Effector memory CD8-positive, alpha-beta T cell (primary cell): ENCODE measurements around the gene DNAH1.

Experiments used
- ATAC-seq: fragments of 150-1000 bp; cut with Tn5 transposase; replicated peaks from 2 replicates; pipeline ENCODE4 v1.10.0; 2021; ENCODE audit warnings: mild to moderate bottlenecking, moderate library complexity
- DNase-seq, 3 experiments: peaks; one replicate each; pipeline ENCODE4 v3.0.0; 2021
- H3K27ac Mint-ChIP-seq, 2 donors: one replicate each; pipeline ENCODE4 v1.8.0; 2022; ENCODE audit warnings: mild to moderate bottlenecking in 2 of 2, mixed read lengths in 2 of 2, moderate library complexity in 2 of 2
- H3K27me3 Mint-ChIP-seq, 2 donors: one replicate each; pipeline ENCODE4 v1.8.0; 2022; ENCODE audit warnings: mixed read lengths in 2 of 2
- H3K36me3 Mint-ChIP-seq: one replicate; pipeline ENCODE4 v1.8.0; 2022; ENCODE audit warnings: mild to moderate bottlenecking, moderate library complexity, mixed read lengths; ENCODE audit not compliant: insufficient read depth
- H3K4me1 Mint-ChIP-seq, 2 donors: one replicate each; pipeline ENCODE4 v1.8.0; 2022; ENCODE audit warnings: low read depth in 2 of 2, mixed read lengths in 2 of 2
- H3K4me3 Mint-ChIP-seq, 2 donors: one replicate each; pipeline ENCODE4 v1.8.0; 2022; ENCODE audit warnings: mild to moderate bottlenecking in 2 of 2, mixed read lengths in 2 of 2, moderate library complexity in 2 of 2
- H3K9me3 Mint-ChIP-seq, 2 donors: one replicate each; pipeline ENCODE4 v1.8.0; 2022; ENCODE audit warnings: mixed read lengths in 2 of 2

The DNAH1 gene

DNA sequence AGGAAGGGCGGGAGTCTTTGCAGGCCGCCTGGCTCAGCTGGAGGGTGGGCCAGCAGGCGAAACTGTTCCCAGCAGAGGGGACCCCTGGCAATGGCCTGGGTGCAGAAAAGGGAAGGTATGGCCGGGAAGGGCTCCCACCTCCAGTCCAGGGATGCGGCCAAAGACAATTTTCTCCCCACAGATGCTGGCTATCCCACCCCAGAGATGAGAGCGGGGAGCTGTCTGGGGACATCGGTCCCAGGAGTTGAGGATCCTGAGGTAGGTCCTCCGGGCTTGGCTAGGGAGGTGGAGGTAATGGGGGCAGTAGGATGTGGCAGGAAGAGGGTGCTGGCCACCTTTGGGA lies 127.1 kb downstream of the DNAH1 start:
- peaks cover 0 to 7% of the 10 kb centered on the region in 2 donors for H3K27me3 Mint-ChIP-seq
- ATAC-seq, result no peak
- H3K4me3 Mint-ChIP-seq, result no peak overlapping the region

DNA sequence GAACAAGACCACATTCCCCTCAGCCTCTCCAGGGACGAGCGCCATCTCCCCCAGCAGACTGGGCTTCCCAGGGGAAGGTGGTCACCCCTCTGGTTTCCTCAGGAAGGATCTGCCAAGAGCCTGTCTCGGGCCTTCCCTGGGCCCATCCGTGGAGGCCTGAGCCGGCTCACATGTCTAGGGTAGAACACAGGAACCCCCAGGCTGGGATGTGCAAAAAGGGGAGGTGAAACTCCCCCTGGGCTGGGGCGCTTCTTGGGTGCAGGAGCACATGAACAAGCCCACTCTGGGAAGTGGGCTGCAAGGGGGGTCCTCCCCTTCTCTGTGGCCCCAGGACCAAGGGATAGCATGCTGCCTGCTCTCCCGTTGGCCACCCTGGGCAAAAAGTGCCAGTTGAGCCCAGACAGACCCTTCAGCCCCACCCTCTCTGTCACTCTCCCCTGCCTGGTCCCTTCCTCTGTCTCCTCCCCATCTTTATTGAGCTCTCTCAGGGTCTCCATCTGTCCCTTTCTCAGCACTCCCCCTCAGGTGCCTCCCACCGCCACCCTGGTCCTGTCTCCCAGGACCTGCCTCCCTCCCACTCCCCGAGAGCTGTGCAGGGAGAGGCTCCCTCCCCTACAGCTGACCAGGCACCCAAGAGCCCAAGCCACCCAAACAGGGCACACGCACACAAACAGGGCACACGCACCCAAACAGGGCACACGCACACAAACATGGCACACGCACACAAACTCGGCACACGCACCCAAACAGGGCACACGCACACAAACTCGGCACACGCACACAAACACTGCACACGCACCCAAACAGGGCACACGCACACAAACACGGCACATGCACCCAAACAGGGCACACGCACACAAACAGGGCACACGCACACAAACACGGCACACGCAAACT lies 127.9 kb downstream of the DNAH1 start:
- no peaks in the 10 kb centered on the region for H3K9me3 Mint-ChIP-seq
- peaks cover 0 to 7% of the 10 kb centered on the region in 2 donors for H3K27me3 Mint-ChIP-seq
- no peaks in the 10 kb centered on the region for H3K36me3 Mint-ChIP-seq
- ATAC-seq, result no peak
- H3K27ac Mint-ChIP-seq, result no peak overlapping the region
- no peak for DNase-seq
- H3K4me3 Mint-ChIP-seq, result no peak overlapping the region
- peaks cover 8 to 14% of the 10 kb centered on the region in 2 donors for H3K4me1 Mint-ChIP-seq

More for the DNA sequence above, 127.1 kb downstream of the DNAH1 start:
- H3K4me1 Mint-ChIP-seq, result peaks cover 8 to 11% of the 10 kb centered on the region in 2 donors
- DNase-seq, result no peak
- no peaks in the 10 kb centered on the region for H3K36me3 Mint-ChIP-seq
- H3K9me3 Mint-ChIP-seq, result no peaks in the 10 kb centered on the region
- H3K27ac Mint-ChIP-seq, result no peak overlapping the region

GRCh38 chr3:52444860-52445793 lies 129.0 kb downstream of the DNAH1 start, which contains the start of gene SEMA3G:
TSS of gene SEMA3G (minus strand) at chr3:52445103. CDS start at chr3:52445027, 76 bp downstream.
- H3K36me3 Mint-ChIP-seq, result no peaks in the 10 kb centered on the region
- ATAC-seq, result peak; percentile 96
- peaks cover 0 to 7% of the 10 kb centered on the region in 2 donors for H3K27me3 Mint-ChIP-seq
- H3K4me1 Mint-ChIP-seq, result peaks cover 8 to 14% of the 10 kb centered on the region in 2 donors
- H3K27ac Mint-ChIP-seq, result peak within 1 kb of the TSS; percentile 35 to 38
- no peaks in the 10 kb centered on the region for H3K9me3 Mint-ChIP-seq
- peak; percentile 69 to 72 (median 69) for DNase-seq
- no peak within 1 kb of the TSS for H3K4me3 Mint-ChIP-seq

GRCh38 chr3:52446042-52446441 lies 129.9 kb downstream of the DNAH1 start:
- DNase-seq, result no peak
- Mint-ChIP-seq H3K4me3 (no peak overlapping the region), H3K36me3 (no peaks in the 10 kb centered on the region), H3K9me3 (no peaks in the 10 kb centered on the region), H3K27me3 (peaks cover 0 to 7% of the 10 kb centered on the region in 2 donors), H3K27ac (no peak overlapping the region), H3K4me1 (peaks cover 8 to 14% of the 10 kb centered on the region in 2 donors)
- ATAC-seq, result no peak

GRCh38 chr3:52446631-52447511 lies 130.8 kb downstream of the DNAH1 start:
- Mint-ChIP-seq H3K36me3 (no peaks in the 10 kb centered on the region), H3K4me3 (no peak overlapping the region), H3K27me3 (peaks cover 0 to 7% of the 10 kb centered on the region in 2 donors), H3K9me3 (no peaks in the 10 kb centered on the region), H3K4me1 (peaks cover 8 to 14% of the 10 kb centered on the region in 2 donors), H3K27ac (no peak overlapping the region)
- ATAC-seq (peak; percentile 71), DNase-seq (peak; percentile 71 to 79 (median 74))

- Mint-ChIP-seq H3K36me3 (no peaks in the 10 kb centered on the region), H3K4me3 (no peak overlapping the region), H3K27ac (peak overlapping the region in 1 of 2 donors; percentile 93), H3K9me3 (no peaks in the 10 kb centered on the region), H3K27me3 (peaks cover 0 to 3% of the 10 kb centered on the region in 2 donors), H3K4me1 (peaks cover 8 to 14% of the 10 kb centered on the region in 2 donors)
- no peak for ATAC-seq
- DNase-seq, result no peak
Measured at GRCh38 chr3:52447512-52448355, 131.6 kb downstream of the DNAH1 start.
